K562 (cell line): Measurements from ENCODE around the gene ROBO3. TPM values are rescaled to one million over a fixed set of nuclear protein-coding genes. Genes with fewer than 3 reads are reported as not detected.

Source experiments
- ATAC-seq: fragments of 200-7000 bp; cut with Tn5 transposase; 3 replicates; pipeline ENCODE4 v1.9.1; 2020; ENCODE audit warnings: moderate library complexity
- BruUV-seq: library from RNA; stranded (reverse); fragments of 400-500 nt; replicated peaks from 2 replicates; lab custom pipeline; 2021; lab: Mats Ljungman, UMichigan
- CTCF ChIA-PET: fragments of 300-600 bp; formaldehyde crosslinking; extraction: SDS; loops from one replicate; lab custom pipeline; 2021; ENCODE audit warnings: low intra/inter-chr PET ratio; lab: Yijun Ruan, JAX
- POLR2A ChIA-PET: fragments of 300-600, 350-650 bp; sonication (Branson Sonifier 250); formaldehyde crosslinking; extraction: SDS; loops from one replicate; lab custom pipeline; 2021; ENCODE audit warnings: antibody characterized with exemption, inconsistent platforms; lab: Yijun Ruan, JAX
- DNase-seq, 4 experiments: peaks; one replicate each; pipeline versions ENCODE4 v3.0.0 to v3.0.0-alpha.2; 2011 to 2018; ENCODE audit warnings: low spot score in 3 of 4, mixed read lengths in 3 of 4; ENCODE audit errors: extremely low read depth in 1 of 4
- FAIRE-seq: peaks from 2 replicates; lab custom pipeline; 2011; peaks lifted over from hg19 to GRCh38; lab: Jason Lieb, UNC
- H2AFZ ChIP-seq: 2 replicates; pipeline ENCODE4 v1.6.0; 2011; ENCODE audit warnings: low read depth, low read length, control low read depth, inconsistent platforms
- H3K27ac ChIP-seq: fragments of 200-600 bp; 3 replicates; pipeline ENCODE4 v1.8.0; 2011; ENCODE audit warnings: low read depth, mild to moderate bottlenecking, control low read depth, inconsistent platforms, low read length, moderate library complexity, mixed read lengths; ENCODE audit errors: extremely low read depth
- H3K27me3 ChIP-seq, 2 experiments: fragments of 300-600 bp in 1 of 2; 2 replicates in 1 of 2; 3 replicates in 1 of 2; pipeline versions ENCODE4 v1.6.0 to v1.8.0; 2011; ENCODE audit warnings: inconsistent platforms in 2 of 2, low read length in 2 of 2, mild to moderate bottlenecking in 1 of 2, mixed read lengths in 1 of 2, moderate library complexity in 1 of 2; ENCODE audit not compliant: control insufficient read depth in 2 of 2, insufficient read depth in 2 of 2
- H3K36me3 ChIP-seq: fragments of 300-600 bp; 3 replicates; pipeline ENCODE4 v1.8.0; 2011; ENCODE audit warnings: mild to moderate bottlenecking, low read length, inconsistent platforms; ENCODE audit not compliant: control insufficient read depth, insufficient read depth
- H3K4me1 ChIP-seq, 2 experiments: fragments of 200-600 bp in 1 of 2; replicated peaks in 1 of 2; 2 replicates in 1 of 2; 3 replicates in 1 of 2; pipeline versions ENCODE4 v1.5.1 to v1.8.0; 2011; ENCODE audit warnings: inconsistent platforms in 2 of 2, low read length in 2 of 2, mild to moderate bottlenecking in 1 of 2, mixed read lengths in 1 of 2, moderate library complexity in 1 of 2; ENCODE audit not compliant: control insufficient read depth in 2 of 2, insufficient read depth in 2 of 2
- H3K4me2 ChIP-seq: 2 replicates; pipeline ENCODE4 v1.6.1; 2011; ENCODE audit warnings: low read length, control low read depth, inconsistent platforms, mixed read lengths; ENCODE audit not compliant: insufficient read depth
- H3K4me3 ChIP-seq: fragments of 200-600 bp; sonication (generic), shearing (Covaris generic); 2 replicates; pipeline ENCODE4 v1.5.1; 2016; ENCODE audit warnings: control low read depth, inconsistent platforms
- H3K79me2 ChIP-seq: fragments of 200-600 bp; 3 replicates; pipeline ENCODE4 v1.8.0; 2011; ENCODE audit warnings: low read length, inconsistent platforms; ENCODE audit not compliant: control insufficient read depth, insufficient read depth
- H3K9ac ChIP-seq, 2 experiments: 2 replicates each; pipeline versions ENCODE4 v1.6.0 to v1.6.1; 2011; ENCODE audit warnings: low read depth in 2 of 2, low read length in 2 of 2, control low read depth in 1 of 2, inconsistent platforms in 1 of 2, mild to moderate bottlenecking in 1 of 2, mixed read lengths in 1 of 2; ENCODE audit not compliant: insufficient read depth in 1 of 2
- H3K9me1 ChIP-seq: one replicate; pipeline ENCODE4 v1.6.0; 2011; ENCODE audit warnings: inconsistent platforms, mild to moderate bottlenecking, low read length, moderate library complexity; ENCODE audit not compliant: control insufficient read depth, insufficient read depth
- H3K9me3 ChIP-seq: replicated peaks from 2 replicates; pipeline ENCODE4 v1.5.1; 2011; ENCODE audit warnings: low read depth, low read length, inconsistent platforms; ENCODE audit not compliant: control insufficient read depth, insufficient read depth
- H4K20me1 ChIP-seq: replicated peaks from 2 replicates; pipeline ENCODE4 v1.6.1; 2011; ENCODE audit warnings: low read length, inconsistent platforms, mixed read lengths; ENCODE audit not compliant: control insufficient read depth, insufficient read depth
- LARP7 ChIP-seq: fragments of 450-650 bp; IDR thresholded peaks from 2 replicates; pipeline ENCODE4 v1.6.1; 2016
- MLLT1 ChIP-seq, 2 experiments: fragments of 450-650 bp; IDR thresholded peaks; 2 replicates each; pipeline ENCODE4 v1.6.1; 2016
- NCOA6 ChIP-seq: fragments of 450-650 bp; IDR thresholded peaks from 2 replicates; pipeline ENCODE4 v1.6.1; 2017; ENCODE audit warnings: mild to moderate bottlenecking
- NFYB ChIP-seq: IDR thresholded peaks from 2 replicates; pipeline ENCODE4 v1.6.1; 2011; ENCODE audit warnings: mild to moderate bottlenecking, moderate library complexity; ENCODE audit not compliant: insufficient read length; ENCODE audit errors: extremely low read depth
- RAD51 ChIP-seq: fragments of 450-650 bp; IDR thresholded peaks from 2 replicates; pipeline ENCODE4 v1.7.1; 2016; ENCODE audit warnings: low read depth, mild to moderate bottlenecking, borderline replicate concordance
- RHOXF2B ChIP-seq: fragments of 250-450 bp; sonication (Bioruptor Pico); conservative IDR thresholded peaks from 2 replicates; pipeline ENCODE4 v1.5.1; 2021
- STAT6 ChIP-seq: sonication (generic); formaldehyde crosslinking; IDR thresholded peaks from 2 replicates; pipeline ENCODE4 v1.8.1; 2023; ENCODE audit warnings: mild to moderate bottlenecking, missing genetic modification reagents
- SUPT5H ChIP-seq: fragments of 450-650 bp; IDR thresholded peaks from 2 replicates; pipeline ENCODE4 v1.6.1; 2016
- THRB ChIP-seq: fragments of 450-650 bp; formaldehyde crosslinking; conservative IDR thresholded peaks from 2 replicates; pipeline ENCODE4 v1.4.0; 2022; ENCODE audit warnings: mild to moderate bottlenecking, missing genetic modification characterization
- XRCC4 ChIP-seq: IDR thresholded peaks from one replicate; pipeline ENCODE4 v1.6.1; 2011; ENCODE audit not compliant: insufficient read depth, insufficient read length; ENCODE audit errors: extremely low read depth
- ZNF354B ChIP-seq: fragments of 250-450 bp; sonication (Bioruptor Pico); IDR thresholded peaks from 2 replicates; pipeline ENCODE4 v1.4.0; 2020
- ZNF512 ChIP-seq: IDR thresholded peaks from 2 replicates; pipeline ENCODE4 v1.6.1; 2016; ENCODE audit warnings: missing genetic modification characterization, missing compliant biosample characterization
- WGBS: fragments of 100-300 bp; shearing (Covaris generic); methylation state at CpG from one replicate; pipeline ENCODE4 v1.1.6; 2016; ENCODE audit warnings: low coverage, mixed read lengths; ENCODE audit not compliant: insufficient coverage; ENCODE audit errors: missing lambda C conversion rate; 5-methylcytosine and 5-hydroxymethylcytosine counted together
- in situ Hi-C: fragments of 300-500 bp; cut with MboI; formaldehyde crosslinking; loops from 4 replicates; pipeline ENCODE4 v1.15.0; 2018; ENCODE audit warnings: inconsistent platforms, mixed read lengths
- intact Hi-C: fragments of 100-400 bp; cut with micrococcal nuclease; formaldehyde crosslinking; loops from 2 replicates; pipeline ENCODE4 v1.14.2; 2022
- polyA plus RNA-seq, 8 experiments: library from polyadenylated mRNA; depleted of rRNA in 4 of 8; stranded (reverse) in 5 of 8; unstranded in 3 of 8; fragments of >200 nt; fragmentation: Nextera tagmentation in 2 of 8; fragmentation: Illumina TruSeq in 1 of 8; extraction: Ambion mirVana in 2 of 8; extraction: Trizol in 1 of 8; gene quantifications; 2 replicates each; pipeline versions ENCODE4 v1.2.1 to v1.2.3, GENCODE V29; 2011 to 2014; ENCODE audit warnings: inconsistent platforms in 1 of 8, missing spikeins in 1 of 8
- total RNA-seq, 7 experiments: library from RNA; depleted of rRNA in 6 of 7; stranded (reverse); fragments of >200 nt in 6 of 7; fragmentation: Illumina TruSeq in 2 of 7; extraction: Trizol in 2 of 7; gene quantifications; 2 replicates each; pipeline versions ENCODE4 v1.2.1 to v1.2.3, GENCODE V29; 2011 to 2021; ENCODE audit warnings: low replicate concordance in 1 of 7

ROBO3 gene
- total and polyA plus RNA-seq, 9 of the 15 experiments (the other 6 are each of a cell fraction or from before 2014, with no cell fraction given): 0.29 to 1.4 (median 0.97) TPM; not detected in 2

- intact Hi-C loops: no loop called here
- Histone ChIP-seq H4K20me1 (no peaks in the 10 kb centered on the region), H3K4me3 (no peak overlapping the region), H3K79me2 (no peaks in the 10 kb centered on the region), H3K27ac (no peak overlapping the region), H3K9me3 (no peaks in the 10 kb centered on the region), H3K9ac (no peak overlapping the region), H3K4me2 (no peak overlapping the region), H3K27me3 (peaks cover 8 to 23% of the 10 kb centered on the region in 2 experiments; a peak in 4 of 5 replicates), H3K36me3 (no peaks in the 10 kb centered on the region), H3K4me1 (no peaks in the 10 kb centered on the region), H3K9me1 (no peaks in the 10 kb centered on the region), H2AFZ (no peak overlapping the region)
- no peak for DNase-seq
- ChIA-PET CTCF (no interaction called here), POLR2A (no interaction called here)
- in situ Hi-C loops: loop anchor here (25.0 kb wide), 1 partner anchor 420 kb away; the partner anchor contains the start of gene OR8B4
- FAIRE-seq: no peak
- 20% methylated on average over 1 of the region's 2 CpGs for WGBS
- no TSS peak for BruUV-seq
- TF ChIP-seq ZNF512 (peak; percentile 89), NFYB (no peak), MLLT1 (IDR thresholded peaks at IDR 0.05) (0 out of 4 replicates have a peak, but pooled peaks of 1 of the 2 experiments have one; percentile 21), RHOXF2B (CRISPR knock-in tag) (no peak), STAT6 (CRISPR knock-in tag) (no peak), ZNF354B (CRISPR knock-in tag) (no peak), SUPT5H (no peak), THRB (CRISPR knock-in tag) (0 out of 2 replicates have a peak, but pooled peaks have one; percentile 22), LARP7 (no peak), XRCC4 (no peak), NCOA6 (no peak), RAD51 (no peak)
- no peak for ATAC-seq
Measured at GRCh38 chr11:124831897-124832296, 33.3 kb upstream of the ROBO3 start.
